ENCODE data around the gene DAZAP1.
A peak's percentile ranks its signal among the peaks of the same experiment; 100 is the strongest.
"Not testable (repeated sequence)": the region's sequence is repeated elsewhere in the genome, so short reads cannot be mapped to it uniquely, and the experiment has no call there.

Gene DAZAP1

DNA sequence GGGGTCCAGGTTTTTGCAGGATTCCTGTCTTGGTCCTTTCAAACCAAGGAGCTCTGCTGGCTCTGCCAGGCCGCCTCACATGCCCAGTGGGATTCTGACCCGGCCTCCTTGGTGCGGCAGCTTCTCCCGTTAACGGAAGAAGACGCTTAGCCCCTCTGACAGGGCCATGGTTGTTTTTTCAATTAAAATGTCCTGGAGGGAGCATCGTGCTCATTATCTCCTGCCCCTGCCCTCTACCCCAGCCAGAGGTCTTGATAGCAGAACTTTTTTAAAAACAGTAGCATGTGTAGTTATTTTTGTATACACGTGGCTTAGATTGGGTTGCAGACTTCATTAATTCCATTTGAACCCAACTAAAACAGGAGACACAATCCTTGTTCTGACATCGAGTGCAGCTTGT, 19.4 kb downstream of the DAZAP1 start:
- DNase-seq, result no peak

GRCh38 chr19:1427221-1427920, 20.0 kb downstream of the DAZAP1 start:
- DNase-seq, result no peak

DNA sequence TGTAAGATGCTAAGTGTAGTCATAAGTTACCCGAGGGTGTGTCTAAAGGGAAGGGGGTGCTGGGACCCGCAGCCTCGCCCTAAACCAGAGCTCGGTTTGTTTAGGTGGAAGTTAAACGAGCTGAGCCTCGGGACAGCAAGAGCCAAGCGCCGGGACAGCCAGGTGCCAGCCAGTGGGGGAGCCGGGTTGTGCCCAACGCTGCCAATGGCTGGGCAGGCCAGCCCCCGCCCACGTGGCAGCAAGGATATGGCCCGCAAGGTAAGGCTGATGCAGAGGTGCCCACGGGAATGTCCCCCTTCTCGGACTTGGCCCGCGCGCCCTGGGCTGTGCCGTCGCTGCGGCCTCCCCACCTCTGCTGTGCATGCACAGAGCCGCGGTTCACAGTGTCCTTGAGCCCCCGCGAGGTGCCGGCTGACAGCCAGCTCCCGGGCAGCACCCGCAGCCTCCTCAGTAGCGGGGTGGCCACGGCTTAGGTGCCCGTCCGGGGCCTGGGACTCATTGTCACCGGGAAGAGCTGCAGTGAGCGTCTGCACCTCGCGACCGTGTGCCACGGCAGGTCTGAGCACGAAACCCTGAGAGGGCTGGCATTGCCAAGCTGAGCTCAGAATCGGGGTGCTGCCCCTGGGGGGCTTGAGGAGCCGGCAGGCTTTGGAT, 21.5 kb downstream of the DAZAP1 start:
- DNase-seq, result no peak

DNA sequence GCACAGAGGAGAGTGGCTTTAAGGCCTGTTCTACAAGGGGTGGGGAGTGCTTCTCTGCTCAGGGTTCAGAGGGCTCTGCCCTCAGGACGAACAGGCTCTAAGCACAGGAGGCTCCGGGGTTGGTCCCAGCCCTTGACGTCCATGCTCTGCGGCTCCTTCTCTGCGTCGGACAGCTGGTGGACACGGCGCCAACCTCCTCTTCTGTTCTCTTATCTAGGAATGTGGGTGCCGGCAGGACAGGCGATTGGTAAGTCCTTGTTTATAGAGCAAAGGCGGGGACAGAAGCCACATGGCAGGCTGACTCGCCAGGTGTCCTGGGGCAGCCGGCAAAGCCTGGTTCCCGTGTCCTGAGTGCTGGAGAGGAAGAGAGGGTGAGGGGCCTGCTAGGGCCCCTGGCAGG, 22.4 kb downstream of the DAZAP1 start:
- no peak for DNase-seq

DNA sequence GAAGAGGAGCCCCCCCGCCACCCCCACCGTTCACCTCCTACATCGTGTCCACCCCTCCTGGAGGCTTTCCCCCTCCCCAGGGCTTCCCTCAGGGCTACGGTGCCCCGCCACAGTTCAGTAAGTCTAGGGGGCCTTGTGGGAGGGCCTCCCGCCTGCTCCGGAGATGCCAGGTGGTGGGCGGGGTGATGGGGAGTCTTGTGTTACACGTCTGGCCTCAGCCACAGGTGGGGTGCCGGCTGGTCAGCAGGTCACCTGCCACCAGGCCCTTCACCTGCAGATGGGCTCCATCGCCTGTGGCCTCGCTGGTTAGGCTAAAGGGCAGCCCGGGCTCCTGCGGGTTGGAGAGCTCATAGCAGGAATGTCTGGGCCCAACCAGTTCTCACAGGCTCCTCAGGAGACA, 22.9 kb downstream of the DAZAP1 start:
- DNase-seq, result no peak

- DNase-seq, result no peak
Observed at GRCh38 chr19:1431759-1432506, 24.5 kb downstream of the DAZAP1 start.

DNA sequence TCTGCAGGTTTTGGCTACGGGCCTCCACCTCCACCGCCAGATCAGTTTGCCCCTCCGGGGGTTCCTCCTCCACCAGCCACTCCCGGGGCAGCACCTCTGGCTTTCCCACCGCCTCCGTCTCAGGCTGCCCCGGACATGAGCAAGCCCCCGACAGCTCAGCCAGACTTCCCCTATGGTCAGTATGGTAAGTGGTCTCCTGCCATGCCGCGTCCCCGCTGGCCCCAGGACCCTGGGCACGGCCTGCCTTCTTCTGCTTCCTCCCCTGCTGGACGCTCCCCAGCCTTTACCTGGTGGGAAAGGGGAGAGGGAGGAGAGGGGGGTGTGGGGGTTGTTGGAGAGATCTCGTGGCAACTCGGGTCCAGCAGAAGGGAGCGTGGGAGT, 25.1 kb downstream of the DAZAP1 start:
- no peak for DNase-seq

DNA sequence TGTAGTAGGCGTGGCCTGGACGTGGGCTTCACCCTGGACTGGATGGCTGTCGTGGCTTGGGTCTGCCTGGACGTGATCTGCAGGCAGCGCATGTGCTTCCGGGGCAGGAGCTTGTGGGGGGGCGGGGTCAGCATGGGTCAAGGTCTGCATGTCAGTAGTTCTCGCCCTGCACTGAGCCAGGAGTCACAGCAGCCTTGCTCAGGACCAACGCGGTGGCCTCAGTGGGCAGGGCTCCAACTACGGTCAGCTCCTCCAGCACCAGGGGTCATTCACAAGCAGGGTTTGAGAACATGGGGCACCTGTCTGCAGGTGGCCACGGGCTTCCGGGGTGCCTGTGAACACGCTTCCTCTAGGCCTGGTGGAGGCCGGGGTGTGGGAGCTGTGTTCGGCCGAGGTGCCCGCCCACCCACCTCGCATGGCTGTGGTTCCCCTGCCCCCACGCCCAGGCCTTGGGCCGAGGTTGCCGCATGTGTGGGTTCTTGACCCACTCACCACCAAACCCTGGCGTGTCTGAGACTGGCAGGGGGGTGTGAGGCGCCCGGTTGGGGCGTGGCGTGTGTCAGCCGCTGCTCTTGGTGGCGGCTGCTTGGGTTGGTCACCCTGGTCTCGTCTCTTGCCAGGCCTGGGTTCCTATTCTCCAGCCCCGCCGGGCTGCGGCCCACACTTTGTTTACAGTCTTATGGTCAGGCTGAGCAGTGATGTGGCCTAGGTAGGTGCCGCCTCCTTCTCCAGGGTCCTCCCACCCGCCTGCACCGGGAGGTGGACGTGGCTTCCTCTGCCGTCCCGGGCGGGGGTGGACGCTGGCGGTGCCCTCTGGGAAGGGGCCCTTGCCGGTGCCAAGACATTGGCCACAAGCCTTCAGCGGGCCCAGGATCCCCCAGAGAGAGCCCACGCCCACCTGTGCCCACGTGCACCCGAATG, 26.0 kb downstream of the DAZAP1 start:
- no peak for DNase-seq

DNA sequence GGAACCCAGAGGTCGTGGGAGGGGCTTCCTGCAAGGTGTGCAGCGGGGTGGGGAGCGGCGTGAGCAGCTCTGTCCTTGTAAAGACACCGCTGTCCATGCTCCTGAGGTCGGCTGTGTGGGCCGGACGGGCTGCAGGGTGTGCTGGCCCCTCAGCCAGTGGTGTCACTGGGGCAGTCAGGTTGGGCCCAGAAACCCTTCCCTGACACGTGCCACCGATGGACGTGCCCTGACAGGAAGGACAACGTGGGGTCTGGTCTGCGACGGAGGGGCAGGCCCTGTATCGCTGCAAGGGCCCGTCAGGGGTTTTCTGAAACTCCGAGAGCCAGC, 26.6 kb downstream of the DAZAP1 start:
- no peak for DNase-seq

- no peak for DNase-seq
Observed at GRCh38 chr19:1434577-1435060, 27.2 kb downstream of the DAZAP1 start.

GRCh38 chr19:1435378-1435989, 28.1 kb downstream of the DAZAP1 start:
- no peak for DNase-seq

DNA sequence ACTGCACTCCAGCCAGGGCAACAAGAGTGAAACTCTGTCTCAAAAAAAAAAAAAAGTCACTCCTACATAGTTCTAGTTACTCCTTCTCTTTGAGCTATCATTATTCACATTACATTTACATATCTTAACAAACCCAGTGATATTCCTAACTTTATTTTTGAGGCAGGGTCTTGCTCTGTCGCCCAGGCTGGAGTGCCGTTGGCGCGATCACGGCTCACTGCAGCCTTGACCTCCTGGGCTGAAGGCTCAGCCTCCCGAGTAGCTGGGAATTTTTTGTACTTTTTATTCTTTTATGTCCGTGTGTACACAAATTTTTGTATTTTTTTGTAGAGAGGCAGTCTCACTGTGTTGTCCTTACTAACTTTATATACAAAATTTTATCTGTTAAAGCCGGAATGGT, 30.2 kb downstream of the DAZAP1 start:
- no peak for DNase-seq

GRCh38 chr19:1438035-1438932, 30.9 kb downstream of the DAZAP1 start, which contains the start of gene RPS15:
Gene RPS15, plus strand, starts transcription at chr19:1438396. Its CDS starts 30 bp downstream, at chr19:1438426.
- peak; percentile 93 to 97 for DNase-seq

DNA sequence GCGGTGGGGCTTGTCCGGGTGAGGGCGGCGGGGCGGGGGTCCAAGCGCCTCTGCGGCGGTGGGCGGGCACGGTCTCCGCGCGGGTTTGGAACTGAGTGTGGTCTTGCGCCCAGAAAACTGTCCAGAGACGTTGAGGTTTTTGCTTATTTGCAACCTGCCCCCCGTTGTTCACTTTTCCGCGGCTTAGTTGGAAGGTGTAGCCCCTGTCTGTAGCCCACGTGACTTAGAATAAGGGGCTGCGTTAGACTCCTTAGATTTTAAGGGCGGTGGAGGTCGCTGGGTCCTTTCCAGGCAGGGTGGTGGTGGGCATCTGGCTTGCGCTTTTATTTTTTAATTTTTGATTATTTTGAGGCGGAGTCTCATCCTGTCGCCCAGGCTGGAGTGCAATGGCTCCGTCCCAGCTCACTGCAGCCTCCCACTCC, 31.6 kb downstream of the DAZAP1 start:
- DNase-seq, result no peak

DNA sequence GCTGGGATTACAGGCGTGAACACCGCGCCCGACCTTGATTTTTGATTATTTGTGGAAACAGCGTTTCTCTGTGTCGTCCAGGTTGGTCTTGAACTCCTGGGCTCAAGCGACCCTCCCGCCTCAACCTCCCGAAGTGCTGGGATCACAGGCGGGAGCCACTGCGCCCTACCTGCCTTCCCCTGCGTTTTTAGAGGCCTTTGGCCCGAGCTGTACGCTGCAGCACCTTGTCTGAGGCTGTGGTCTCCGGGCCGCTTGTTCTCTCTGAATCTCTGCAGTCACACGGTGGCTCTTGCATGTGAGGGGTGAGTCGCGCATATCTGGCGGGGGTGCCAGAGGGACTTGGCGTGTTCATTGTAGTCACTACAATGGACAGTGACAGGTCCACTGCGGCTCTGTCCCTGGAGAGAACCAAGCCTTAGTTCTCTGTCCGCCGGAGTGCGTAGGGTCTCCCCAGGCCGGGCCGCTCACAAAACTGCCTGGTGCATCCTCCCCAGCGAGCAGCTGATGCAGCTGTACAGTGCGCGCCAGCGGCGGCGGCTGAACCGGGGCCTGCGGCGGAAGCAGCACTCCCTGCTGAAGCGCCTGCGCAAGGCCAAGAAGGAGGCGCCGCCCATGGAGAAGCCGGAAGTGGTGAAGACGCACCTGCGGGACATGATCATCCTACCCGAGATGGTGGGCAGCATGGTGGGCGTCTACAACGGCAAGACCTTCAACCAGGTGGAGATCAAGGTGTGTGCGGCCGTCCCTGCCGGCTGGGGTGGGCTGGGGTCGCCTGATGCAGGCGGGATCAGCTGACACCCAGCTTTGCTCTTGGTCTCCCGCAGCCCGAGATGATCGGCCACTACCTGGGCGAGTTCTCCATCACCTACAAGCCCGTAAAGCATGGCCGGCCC, 32.4 kb downstream of the DAZAP1 start:
- not testable (repeated sequence) for DNase-seq

DNA sequence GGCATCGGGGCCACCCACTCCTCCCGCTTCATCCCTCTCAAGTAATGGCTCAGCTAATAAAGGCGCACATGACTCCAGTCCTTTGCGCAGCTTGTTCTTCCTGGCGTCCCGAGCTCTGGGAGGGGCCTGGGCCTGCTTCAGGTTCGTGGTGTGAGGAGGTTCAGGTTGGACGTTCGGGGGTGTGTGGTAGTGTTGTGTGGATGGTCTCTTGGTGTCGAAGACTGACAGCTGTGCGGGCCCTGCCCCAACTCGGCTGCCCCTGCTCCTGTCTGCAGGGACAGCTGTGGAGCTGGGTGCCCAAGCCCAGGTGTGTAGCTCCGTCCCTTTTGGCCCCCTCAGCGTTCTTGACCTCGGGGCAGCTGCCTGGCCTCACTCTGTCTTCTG, 33.0 kb downstream of the DAZAP1 start:
- DNase-seq, result no peak

DNA sequence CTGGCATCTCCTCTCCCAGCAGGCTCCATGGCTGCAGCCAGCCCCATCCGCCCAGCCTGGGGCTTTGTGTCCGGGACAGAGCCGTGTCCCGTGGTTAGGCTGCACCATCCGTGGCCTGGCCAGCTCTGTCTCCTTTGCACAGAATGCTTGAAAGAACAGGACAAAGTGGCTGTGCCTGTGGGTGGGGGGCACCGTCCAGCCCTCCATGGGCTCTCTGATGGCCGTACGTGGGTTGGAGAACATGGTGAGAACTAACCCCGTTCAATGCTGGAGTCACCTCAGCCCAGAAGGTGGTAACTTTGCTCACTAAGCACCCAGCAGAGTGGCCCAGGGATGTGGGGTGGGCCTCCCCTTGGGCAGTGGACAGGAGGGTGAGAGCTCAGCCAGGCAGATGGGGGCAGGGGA, 33.6 kb downstream of the DAZAP1 start:
- no peak for DNase-seq

DNA sequence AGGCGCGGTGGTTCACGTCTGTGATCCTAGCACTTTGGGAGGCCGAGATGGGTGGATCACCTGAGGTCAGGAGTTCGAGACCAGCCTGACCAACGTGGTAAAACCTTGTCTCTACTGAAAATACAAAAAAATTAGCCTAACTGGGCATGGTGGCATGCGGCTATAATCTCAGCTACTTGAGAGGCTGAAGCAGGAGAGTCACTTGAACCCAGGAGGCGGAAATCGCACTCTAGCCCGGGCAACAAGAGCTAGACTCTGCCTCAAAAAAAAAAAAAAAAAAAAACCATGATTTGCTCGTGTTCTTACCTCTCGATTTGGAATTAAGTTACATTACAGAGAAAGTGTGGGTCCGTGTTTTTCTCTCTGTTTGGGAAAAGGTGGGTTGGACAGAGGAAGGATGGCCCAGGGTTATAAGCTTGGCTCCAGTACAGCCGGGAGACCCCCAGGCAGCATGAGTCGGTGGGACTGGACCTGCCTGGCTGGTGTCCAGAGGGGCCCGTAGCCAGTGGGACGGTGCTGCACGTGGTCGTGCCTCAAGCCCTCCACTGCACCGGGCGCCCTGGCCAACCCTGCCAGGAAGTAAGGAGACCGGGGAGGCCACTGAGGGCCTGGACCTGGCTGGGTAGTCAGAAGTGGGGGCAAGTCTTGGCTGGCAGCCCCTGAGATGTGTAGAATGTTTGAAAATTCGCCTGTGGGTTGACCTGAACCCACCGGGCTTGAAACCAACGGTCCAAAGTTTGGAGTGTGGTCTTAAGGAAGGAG, 34.5 kb downstream of the DAZAP1 start:
- no peak for DNase-seq

- DNase-seq, result peak; percentile 64 to 80
Observed at GRCh38 chr19:1445185-1445931, 38.0 kb downstream of the DAZAP1 start.
